HEK293 (cell line): Measurements from ENCODE around the gene ZBTB22.

Source experiments
- GLIS1 ChIP-seq: fragments of 450-650 bp; formaldehyde crosslinking; IDR thresholded peaks from 2 replicates; pipeline ENCODE4 v1.5.1; 2016; ENCODE audit warnings: missing biosample characterization, missing genetic modification characterization
- HOXC10 ChIP-seq: sonication (generic); formaldehyde crosslinking; IDR thresholded peaks from 2 replicates; pipeline ENCODE4 v1.8.1; 2023; ENCODE audit warnings: mild to moderate bottlenecking, missing genetic modification reagents
- INSM2 ChIP-seq: fragments of 450-650 bp; formaldehyde crosslinking; IDR thresholded peaks from 2 replicates; pipeline ENCODE4 v1.5.1; 2016; ENCODE audit warnings: missing biosample characterization, missing genetic modification characterization
- KLF10 ChIP-seq: fragments of 450-650 bp; IDR thresholded peaks from 2 replicates; pipeline ENCODE4 v1.5.1; 2018; ENCODE audit warnings: missing biosample characterization, mild to moderate bottlenecking, missing genetic modification characterization
- KLF8 ChIP-seq: fragments of 450-650 bp; formaldehyde crosslinking; IDR thresholded peaks from 2 replicates; pipeline ENCODE4 v1.5.1; 2016; ENCODE audit warnings: missing biosample characterization, missing genetic modification characterization
- KLF9 ChIP-seq: fragments of 450-650 bp; formaldehyde crosslinking; IDR thresholded peaks from 2 replicates; pipeline ENCODE4 v1.5.1; 2016; ENCODE audit warnings: missing biosample characterization, missing genetic modification characterization, low read depth
- MYNN ChIP-seq: fragments of 450-650 bp; formaldehyde crosslinking; IDR thresholded peaks from 2 replicates; pipeline ENCODE4 v1.5.1; 2016; ENCODE audit warnings: missing biosample characterization, missing genetic modification characterization, borderline replicate concordance
- PRDM4 ChIP-seq: fragments of 450-650 bp; formaldehyde crosslinking; IDR thresholded peaks from 2 replicates; pipeline ENCODE4 v1.5.1; 2017; ENCODE audit warnings: missing biosample characterization, missing genetic modification characterization
- SCRT2 ChIP-seq: fragments of 450-650 bp; formaldehyde crosslinking; IDR thresholded peaks from 2 replicates; pipeline ENCODE4 v1.5.1; 2016; ENCODE audit warnings: missing biosample characterization, missing genetic modification characterization
- SP7 ChIP-seq: fragments of 450-650 bp; formaldehyde crosslinking; IDR thresholded peaks from 2 replicates; pipeline ENCODE4 v1.5.1; 2016; ENCODE audit warnings: missing biosample characterization, missing genetic modification characterization
- TRIM28 ChIP-seq: IDR thresholded peaks from 2 replicates; pipeline ENCODE4 v1.6.1; 2011; ENCODE audit warnings: low read length, control low read depth, borderline replicate concordance
- WT1 ChIP-seq: fragments of 450-650 bp; formaldehyde crosslinking; IDR thresholded peaks from 2 replicates; pipeline ENCODE4 v1.5.1; 2016; ENCODE audit warnings: missing biosample characterization, missing genetic modification characterization
- ZBTB1 ChIP-seq: fragments of 450-650 bp; formaldehyde crosslinking; IDR thresholded peaks from 2 replicates; pipeline ENCODE4 v1.5.1; 2016; ENCODE audit warnings: missing biosample characterization, missing genetic modification characterization
- ZBTB6 ChIP-seq: fragments of 450-650 bp; formaldehyde crosslinking; IDR thresholded peaks from 2 replicates; pipeline ENCODE4 v1.5.1; 2017; ENCODE audit warnings: missing biosample characterization, missing genetic modification characterization
- ZIC2 ChIP-seq: fragments of 450-650 bp; formaldehyde crosslinking; IDR thresholded peaks from 2 replicates; pipeline ENCODE4 v1.5.1; 2016; ENCODE audit warnings: missing biosample characterization, missing genetic modification characterization
- ZNF157 ChIP-seq: fragments of 450-650 bp; formaldehyde crosslinking; IDR thresholded peaks from 2 replicates; pipeline ENCODE4 v1.5.1; 2016; ENCODE audit warnings: missing biosample characterization, missing genetic modification characterization
- ZNF16 ChIP-seq: fragments of 450-650 bp; formaldehyde crosslinking; IDR thresholded peaks from 2 replicates; pipeline ENCODE4 v1.5.1; 2016; ENCODE audit warnings: low read depth, missing biosample characterization, missing genetic modification characterization
- ZNF169 ChIP-seq: fragments of 450-650 bp; formaldehyde crosslinking; IDR thresholded peaks from 2 replicates; pipeline ENCODE4 v1.5.1; 2016; ENCODE audit warnings: missing biosample characterization, missing genetic modification characterization
- ZNF266 ChIP-seq: fragments of 450-650 bp; formaldehyde crosslinking; IDR thresholded peaks from 2 replicates; pipeline ENCODE4 v1.5.1; 2016; ENCODE audit warnings: missing biosample characterization, missing genetic modification characterization, low read depth
- ZNF311 ChIP-seq: fragments of 450-650 bp; formaldehyde crosslinking; IDR thresholded peaks from 2 replicates; pipeline ENCODE4 v1.5.1; 2017; ENCODE audit warnings: missing biosample characterization, missing genetic modification characterization, borderline replicate concordance
- ZNF335 ChIP-seq: fragments of 450-650 bp; formaldehyde crosslinking; conservative IDR thresholded peaks from 2 replicates; pipeline ENCODE4 v1.5.1; 2016; ENCODE audit warnings: missing biosample characterization, missing genetic modification characterization
- ZNF473 ChIP-seq: fragments of 450-650 bp; formaldehyde crosslinking; IDR thresholded peaks from 2 replicates; pipeline ENCODE4 v1.5.1; 2017; ENCODE audit warnings: missing biosample characterization, missing genetic modification characterization
- ZNF513 ChIP-seq: fragments of 450-650 bp; IDR thresholded peaks from 2 replicates; pipeline ENCODE4 v1.5.1; 2018; ENCODE audit warnings: missing biosample characterization, missing genetic modification characterization
- ZNF530 ChIP-seq: fragments of 450-650 bp; formaldehyde crosslinking; IDR thresholded peaks from 2 replicates; pipeline ENCODE4 v1.5.1; 2016; ENCODE audit warnings: low read depth, missing biosample characterization, missing genetic modification characterization
- ZNF548 ChIP-seq: fragments of 450-650 bp; formaldehyde crosslinking; IDR thresholded peaks from 2 replicates; pipeline ENCODE4 v1.5.1; 2016; ENCODE audit warnings: missing biosample characterization, missing genetic modification characterization
- ZNF560 ChIP-seq: fragments of 450-650 bp; formaldehyde crosslinking; IDR thresholded peaks from 2 replicates; pipeline ENCODE4 v1.5.1; 2017; ENCODE audit warnings: missing biosample characterization, missing genetic modification characterization, borderline replicate concordance
- ZNF596 ChIP-seq: fragments of 450-650 bp; IDR thresholded peaks from 2 replicates; pipeline ENCODE4 v1.5.0; 2018; ENCODE audit warnings: missing biosample characterization, mild to moderate bottlenecking, missing genetic modification characterization, moderate library complexity
- ZNF610 ChIP-seq: fragments of 450-650 bp; formaldehyde crosslinking; IDR thresholded peaks from 2 replicates; pipeline ENCODE4 v1.5.1; 2016; ENCODE audit warnings: missing biosample characterization, missing genetic modification characterization, borderline replicate concordance
- ZNF645 ChIP-seq: fragments of 450-650 bp; formaldehyde crosslinking; IDR thresholded peaks from 2 replicates; pipeline ENCODE4; 2016; ENCODE audit warnings: missing biosample characterization, missing genetic modification characterization
- ZNF658 ChIP-seq: fragments of 450-650 bp; formaldehyde crosslinking; IDR thresholded peaks from 2 replicates; pipeline ENCODE4; 2016; ENCODE audit warnings: missing biosample characterization, missing genetic modification characterization
- ZNF747 ChIP-seq: fragments of 450-650 bp; formaldehyde crosslinking; IDR thresholded peaks from 2 replicates; pipeline ENCODE4 v1.5.1; 2016; ENCODE audit warnings: missing biosample characterization, missing genetic modification characterization
- ZNF76 ChIP-seq: fragments of 450-650 bp; formaldehyde crosslinking; IDR thresholded peaks from 2 replicates; pipeline ENCODE4; 2016; ENCODE audit warnings: low read depth, missing biosample characterization, missing genetic modification characterization, borderline replicate concordance
- ZXDB ChIP-seq: fragments of 450-650 bp; formaldehyde crosslinking; IDR thresholded peaks from 2 replicates; pipeline ENCODE4 v1.5.1; 2016; ENCODE audit warnings: missing biosample characterization, missing genetic modification characterization

Gene ZBTB22

GRCh38 chr6:33317669-33318425, at the start of gene ZBTB22 (continued):
- TF ChIP-seq INSM2 (tag by site-specific recombination) (peak; percentile 27; the same call in 1 of the 2 replicates), ZNF645 (no peak), TRIM28 (no peak), SP7 (tag by site-specific recombination) (peak; percentile 56; the same call in 1 of the 2 replicates), ZNF16 (no peak), ZNF513 (tag by site-specific recombination) (no peak), ZXDB (tag by site-specific recombination) (peak; percentile 71), ZNF157 (tag by site-specific recombination) (no peak), KLF10 (tag by site-specific recombination) (peak; percentile 78), ZNF610 (no peak), ZNF596 (no peak), ZNF76 (0 out of 2 replicates have a peak, but pooled peaks have one; percentile 6), ZNF658 (tag by site-specific recombination) (no peak), SCRT2 (tag by site-specific recombination) (no peak), GLIS1 (peak; percentile 56), KLF8 (tag by site-specific recombination) (peak; percentile 98), ZNF747 (tag by site-specific recombination) (no peak), ZNF473 (tag by site-specific recombination) (no peak), KLF9 (peak; percentile 52), ZNF530 (no peak), ZBTB6 (tag by site-specific recombination) (no peak), ZNF311 (no peak), ZNF548 (no peak), ZNF560 (tag by site-specific recombination) (no peak), HOXC10 (CRISPR knock-in tag) (no peak), ZNF266 (tag by site-specific recombination) (no peak), ZBTB1 (tag by site-specific recombination) (no peak), ZNF169 (tag by site-specific recombination) (no peak), WT1 (tag by site-specific recombination) (no peak; the same call in 1 of the 2 replicates), PRDM4 (tag by site-specific recombination) (no peak), ZNF335 (peak; percentile 97), ZIC2 (tag by site-specific recombination) (no peak; the same call in 1 of the 2 replicates), MYNN (tag by site-specific recombination) (no peak)
